ENCODE results near the gene ABI3.
"Not testable (repeated sequence)": the region's sequence is repeated elsewhere in the genome, so short reads cannot be mapped to it uniquely, and the experiment has no call there.

The ABI3 gene

GRCh38 chr17:49259663-49260010 is 49.1 kb downstream of the ABI3 start:
- DNase-seq (ENCODE audit: low read depth) = no peak
- H3K4me3 ChIP-seq (ENCODE audit: control insufficient read depth, low read depth, low read length) = peak overlapping the region; percentile 49
- no peak for TF ChIP-seq CTCF (conservative IDR thresholded peaks at IDR 0.05; ENCODE audit: control insufficient read depth, insufficient read depth, low read depth, low read length)

- peak; percentile 92 for DNase-seq (ENCODE audit: low read depth)
- peak overlapping the region; percentile 49 for H3K4me3 ChIP-seq (ENCODE audit: control insufficient read depth, low read depth, low read length)
- TF ChIP-seq CTCF (conservative IDR thresholded peaks at IDR 0.05; ENCODE audit: control insufficient read depth, insufficient read depth, low read depth, low read length) = no peak
Observed at GRCh38 chr17:49260011-49260816, 49.7 kb downstream of the ABI3 start.

GRCh38 chr17:49260817-49261291 is 50.3 kb downstream of the ABI3 start:
- no peak for TF ChIP-seq CTCF (conservative IDR thresholded peaks at IDR 0.05; ENCODE audit: control insufficient read depth, insufficient read depth, low read depth, low read length)
- peak overlapping the region; percentile 49 for H3K4me3 ChIP-seq (ENCODE audit: control insufficient read depth, low read depth, low read length)
- no peak for DNase-seq (ENCODE audit: low read depth)

GRCh38 chr17:49261540-49261939 is 51.0 kb downstream of the ABI3 start:
- not testable (repeated sequence) for DNase-seq (ENCODE audit: low read depth)

GRCh38 chr17:49266233-49266632 is 55.7 kb downstream of the ABI3 start:
- no peak overlapping the region for H3K4me3 ChIP-seq (ENCODE audit: control insufficient read depth, low read depth, low read length)
- no peak for TF ChIP-seq CTCF (conservative IDR thresholded peaks at IDR 0.05; ENCODE audit: control insufficient read depth, insufficient read depth, low read depth, low read length)
- no peak for DNase-seq (ENCODE audit: low read depth)

More at GRCh38 chr17:49261540-49261939, 51.0 kb downstream of the ABI3 start:
- H3K4me3 ChIP-seq (ENCODE audit: control insufficient read depth, low read depth, low read length) = not testable (repeated sequence)

GRCh38 chr17:49267912-49268311 is 57.4 kb downstream of the ABI3 start:
- TF ChIP-seq CTCF (conservative IDR thresholded peaks at IDR 0.05; ENCODE audit: control insufficient read depth, insufficient read depth, low read depth, low read length) = no peak
- DNase-seq (ENCODE audit: low read depth) = no peak
- H3K4me3 ChIP-seq (ENCODE audit: control insufficient read depth, low read depth, low read length) = no peak overlapping the region

- no peak for TF ChIP-seq CTCF (conservative IDR thresholded peaks at IDR 0.05; ENCODE audit: control insufficient read depth, insufficient read depth, low read depth, low read length)
- no peak for DNase-seq (ENCODE audit: low read depth)
- no peak overlapping the region for H3K4me3 ChIP-seq (ENCODE audit: control insufficient read depth, low read depth, low read length)
Observed at GRCh38 chr17:49269356-49269755, 58.8 kb downstream of the ABI3 start.

Measured in fibroblast of mammary gland (primary cell).